Activated T-cell treated with anti-CD3 and anti-CD28 coated beads, Interleukin-2, amount 50 U/mL, for 4 hours (primary cell): ENCODE data around the gene CX3CR1. TPM values are rescaled to one million over a fixed set of nuclear protein-coding genes. Genes with fewer than 3 reads are reported as not detected.
"Not testable (repeated sequence)": the region's sequence is repeated elsewhere in the genome, so short reads cannot be mapped to it uniquely, and the experiment has no call there.

Source experiments
- ATAC-seq, 2 donors: fragments of 200-7000 bp; cut with Tn5 transposase; one replicate each; pipeline ENCODE4 v1.10.0; 2021
- DNase-seq: peaks from one replicate; pipeline ENCODE4 v3.0.0-alpha.2; 2020
- H3K27me3 Mint-ChIP-seq: one replicate; pipeline ENCODE4 v1.8.0; 2021; ENCODE audit warnings: low read depth, mixed read lengths
- H3K36me3 Mint-ChIP-seq: one replicate; pipeline ENCODE4 v1.8.0; 2022; ENCODE audit warnings: mixed read lengths; ENCODE audit not compliant: insufficient read depth
- H3K4me1 Mint-ChIP-seq: one replicate; pipeline ENCODE4 v1.8.0; 2021; ENCODE audit warnings: low read depth, mixed read lengths
- H3K4me3 Mint-ChIP-seq: one replicate; pipeline ENCODE4 v1.8.0; 2021; ENCODE audit warnings: mild to moderate bottlenecking, moderate library complexity, mixed read lengths
- H3K9me3 Mint-ChIP-seq: one replicate; pipeline ENCODE4 v1.8.0; 2021; ENCODE audit warnings: mixed read lengths
- total RNA-seq, 3 donors: library from RNA; stranded (reverse); gene quantifications; one replicate each; pipeline ENCODE4 v1.2.1, GENCODE V29; 2021

CX3CR1 gene
- total RNA-seq, 3 donors from 2014 or later = 0.32 to 0.73 (median 0.40) TPM

DNA sequence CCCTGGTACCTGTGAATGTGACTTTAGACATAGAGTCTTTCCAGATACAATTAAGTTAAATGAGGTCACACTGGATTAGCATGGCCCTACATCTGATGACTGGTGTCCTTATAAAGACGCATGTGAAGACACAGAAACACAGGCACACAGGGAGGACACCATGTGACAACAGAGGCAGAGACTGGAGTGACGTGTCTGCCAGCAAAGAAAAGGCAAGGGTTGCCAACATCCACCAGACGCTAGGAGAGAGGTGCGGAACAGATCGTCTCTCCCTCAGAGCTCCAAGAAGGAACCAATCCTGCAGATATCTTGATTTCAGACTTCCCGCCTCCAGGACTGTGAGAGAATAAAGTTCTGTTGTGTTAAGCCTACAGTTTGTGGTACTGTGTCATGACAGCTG, 42.8 kb downstream of the CX3CR1 start:
- peaks cover 24% of the 10 kb centered on the region for H3K4me1 Mint-ChIP-seq
- H3K9me3 Mint-ChIP-seq = no peaks in the 10 kb centered on the region
- H3K4me3 Mint-ChIP-seq = no peak overlapping the region
- no peaks in the 10 kb centered on the region for H3K36me3 Mint-ChIP-seq
- H3K27me3 Mint-ChIP-seq = peaks cover 15% of the 10 kb centered on the region
- DNase-seq (no peak), ATAC-seq (no peak)

DNA sequence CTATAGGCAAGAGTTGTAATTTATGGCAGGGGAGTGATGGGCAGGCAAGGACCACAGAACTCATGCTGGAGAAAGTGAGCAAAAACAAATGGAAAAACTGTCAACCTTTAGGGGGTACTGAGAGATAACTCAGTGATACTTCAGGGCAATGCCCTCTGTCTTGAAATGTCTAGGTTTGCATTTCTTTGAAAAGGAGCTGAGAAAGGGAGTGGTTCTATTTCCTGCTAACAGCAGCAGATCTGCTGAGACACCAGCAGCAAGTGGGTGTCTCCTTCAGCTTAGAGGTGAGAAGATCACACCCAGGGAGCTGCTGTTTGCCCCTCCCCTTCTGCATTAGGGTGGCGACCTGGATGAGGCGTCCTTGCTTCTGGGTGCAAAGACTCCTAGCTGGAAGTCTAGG, 45.2 kb downstream of the CX3CR1 start:
- peaks cover 26% of the 10 kb centered on the region for H3K4me1 Mint-ChIP-seq
- DNase-seq = no peak
- peaks cover 9% of the 10 kb centered on the region for H3K27me3 Mint-ChIP-seq
- peak overlapping the region; percentile 27 for H3K4me3 Mint-ChIP-seq
- no peaks in the 10 kb centered on the region for H3K9me3 Mint-ChIP-seq
- no peaks in the 10 kb centered on the region for H3K36me3 Mint-ChIP-seq
- peak; percentile 37 to 46 for ATAC-seq

DNA sequence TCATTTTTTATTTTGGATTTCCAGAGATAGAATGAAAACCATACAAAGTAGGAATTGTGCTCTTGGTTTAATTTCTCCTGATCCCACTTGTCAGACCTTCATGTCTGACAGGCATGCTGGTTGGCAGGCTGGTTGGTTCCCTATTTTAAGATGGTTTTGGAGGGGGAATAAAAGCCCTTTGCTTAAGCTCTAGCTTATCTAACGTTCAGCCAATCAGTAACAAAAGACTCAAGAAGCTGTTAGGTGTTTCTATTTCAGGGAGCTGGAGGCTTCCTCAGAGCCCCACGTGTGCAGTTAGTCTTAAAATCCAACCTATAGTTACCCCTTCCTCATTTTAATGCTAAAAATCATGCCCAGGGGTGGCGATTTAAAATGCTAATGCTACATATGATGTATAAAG, 47.0 kb downstream of the CX3CR1 start:
- ATAC-seq (no peak), DNase-seq (no peak)
- Mint-ChIP-seq H3K36me3 (no peaks in the 10 kb centered on the region), H3K4me3 (no peak overlapping the region), H3K27me3 (peaks cover 6% of the 10 kb centered on the region), H3K9me3 (no peaks in the 10 kb centered on the region), H3K4me1 (peaks cover 26% of the 10 kb centered on the region)

DNA sequence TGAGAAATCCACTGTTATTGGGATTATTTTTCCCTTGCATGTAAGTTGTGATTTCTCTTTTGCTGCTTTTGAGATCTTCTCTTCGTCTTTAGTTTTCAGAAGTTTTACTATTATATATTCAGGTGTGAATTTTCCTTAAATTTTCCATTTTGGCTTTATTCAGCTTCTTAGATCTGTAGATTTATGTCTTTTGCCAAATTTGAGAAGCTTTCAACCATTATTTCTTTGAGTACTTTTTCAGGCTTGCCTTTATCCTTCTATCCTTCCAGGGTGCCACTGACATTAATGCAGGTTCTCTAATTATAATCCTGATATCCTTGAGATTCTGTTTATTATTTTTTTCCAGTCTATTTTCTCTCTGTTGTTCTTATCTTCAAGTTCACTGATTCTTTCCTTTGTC, 49.4 kb downstream of the CX3CR1 start:
- peaks cover 26% of the 10 kb centered on the region for H3K4me1 Mint-ChIP-seq
- peaks cover 6% of the 10 kb centered on the region for H3K27me3 Mint-ChIP-seq
- H3K36me3 Mint-ChIP-seq = no peaks in the 10 kb centered on the region
- H3K9me3 Mint-ChIP-seq = no peaks in the 10 kb centered on the region
- no peak for DNase-seq
- ATAC-seq = no peak
- no peak overlapping the region for H3K4me3 Mint-ChIP-seq

DNA sequence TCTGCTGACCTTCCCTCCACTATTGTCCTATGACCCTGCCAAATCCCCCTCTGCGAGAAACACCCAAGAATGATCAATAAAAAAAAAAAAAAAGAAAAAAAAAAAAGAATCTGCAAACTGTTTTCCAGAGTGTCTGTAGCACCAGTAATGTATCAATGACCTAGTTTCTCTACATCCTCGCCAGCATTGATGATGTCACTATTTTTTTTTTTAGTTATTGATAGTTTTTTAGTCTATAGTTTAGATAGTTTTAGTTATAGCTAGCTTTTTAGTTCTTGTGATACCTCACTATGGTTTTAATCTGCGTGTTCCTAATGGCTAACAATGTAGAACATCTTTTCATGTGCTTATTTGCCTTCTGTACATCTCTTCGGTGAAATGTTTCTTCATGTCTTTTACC, 51.3 kb downstream of the CX3CR1 start:
- no peaks in the 10 kb centered on the region for H3K9me3 Mint-ChIP-seq
- H3K36me3 Mint-ChIP-seq = no peaks in the 10 kb centered on the region
- ATAC-seq (no peak), DNase-seq (no peak)
- peaks cover 4% of the 10 kb centered on the region for H3K27me3 Mint-ChIP-seq
- no peak overlapping the region for H3K4me3 Mint-ChIP-seq
- peaks cover 14% of the 10 kb centered on the region for H3K4me1 Mint-ChIP-seq

DNA sequence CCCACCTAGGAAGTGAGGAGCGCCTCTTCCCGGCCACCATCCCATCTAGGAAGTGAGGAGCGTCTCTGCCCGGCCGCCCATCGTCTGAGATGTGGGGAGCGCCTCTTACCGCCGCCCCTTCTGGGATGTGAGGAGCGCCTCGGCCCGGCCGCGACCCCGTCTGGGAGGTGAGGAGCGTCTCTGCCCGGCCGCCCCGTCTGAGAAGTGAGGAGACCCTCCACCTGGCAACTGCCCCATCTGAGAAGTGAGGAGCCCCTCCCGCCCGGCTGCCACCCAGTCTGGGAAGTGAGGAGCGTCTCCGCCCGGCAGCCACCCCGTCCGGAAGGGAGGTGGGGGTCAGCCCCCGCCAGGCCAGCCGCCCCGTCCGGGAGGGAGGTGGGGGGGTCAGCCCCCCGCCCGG, 52.2 kb downstream of the CX3CR1 start:
- H3K9me3 Mint-ChIP-seq, ATAC-seq, H3K4me3 Mint-ChIP-seq, H3K4me1 Mint-ChIP-seq, H3K27me3 Mint-ChIP-seq, H3K36me3 Mint-ChIP-seq, DNase-seq: not testable (repeated sequence)

DNA sequence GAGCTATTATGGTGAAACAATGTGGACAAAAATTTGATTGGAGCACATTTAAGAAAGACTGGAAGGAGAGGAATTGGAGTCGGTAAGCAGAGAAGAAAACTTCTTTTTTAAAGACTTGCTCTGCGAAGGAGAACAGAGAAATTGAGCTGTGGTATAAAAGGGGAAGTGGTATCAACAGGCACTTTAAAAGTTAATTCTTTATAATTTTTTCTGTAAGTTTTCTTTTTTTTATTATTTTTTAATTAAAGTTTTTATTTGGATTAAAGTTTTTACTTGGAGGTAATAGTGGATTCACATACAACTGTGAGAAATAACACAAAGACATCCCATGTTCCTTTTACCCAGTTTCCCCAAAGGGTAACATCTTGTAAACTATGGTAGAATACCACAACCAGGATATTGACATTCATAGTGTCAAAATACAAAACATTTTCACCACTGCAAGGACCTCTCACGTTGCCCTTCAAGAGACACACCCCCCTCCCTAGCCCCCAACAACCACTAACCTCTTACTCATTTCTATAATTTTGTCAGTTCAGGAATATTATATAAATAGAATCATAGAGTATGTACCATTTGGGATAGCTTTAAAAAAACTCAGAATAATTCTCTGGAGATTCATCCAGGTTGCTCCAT, 53.6 kb downstream of the CX3CR1 start:
- ATAC-seq (no peak), DNase-seq (no peak)
- Mint-ChIP-seq H3K36me3 (no peaks in the 10 kb centered on the region), H3K4me3 (no peak overlapping the region), H3K9me3 (no peaks in the 10 kb centered on the region), H3K4me1 (peaks cover 5% of the 10 kb centered on the region), H3K27me3 (peaks cover 4% of the 10 kb centered on the region)

DNA sequence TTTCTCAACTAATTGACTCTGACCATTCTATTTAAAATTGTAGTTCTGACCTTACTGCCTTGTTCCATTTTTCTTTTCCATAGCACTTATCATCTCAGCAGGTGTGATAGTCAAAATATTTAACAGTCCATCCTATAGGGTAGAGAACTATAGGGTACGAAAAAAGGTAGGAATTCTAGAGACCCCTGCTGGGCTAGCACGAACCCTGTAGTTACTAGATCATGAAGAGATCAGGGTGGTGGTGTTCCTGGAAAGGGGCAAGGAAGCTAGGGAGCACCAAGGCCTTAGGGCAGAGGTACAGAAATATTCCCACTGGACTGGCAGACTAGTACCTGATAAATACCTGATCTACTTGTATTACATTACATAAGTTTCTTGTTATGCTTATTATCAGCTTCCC, 55.5 kb downstream of the CX3CR1 start:
- H3K9me3 Mint-ChIP-seq = no peaks in the 10 kb centered on the region

DNA sequence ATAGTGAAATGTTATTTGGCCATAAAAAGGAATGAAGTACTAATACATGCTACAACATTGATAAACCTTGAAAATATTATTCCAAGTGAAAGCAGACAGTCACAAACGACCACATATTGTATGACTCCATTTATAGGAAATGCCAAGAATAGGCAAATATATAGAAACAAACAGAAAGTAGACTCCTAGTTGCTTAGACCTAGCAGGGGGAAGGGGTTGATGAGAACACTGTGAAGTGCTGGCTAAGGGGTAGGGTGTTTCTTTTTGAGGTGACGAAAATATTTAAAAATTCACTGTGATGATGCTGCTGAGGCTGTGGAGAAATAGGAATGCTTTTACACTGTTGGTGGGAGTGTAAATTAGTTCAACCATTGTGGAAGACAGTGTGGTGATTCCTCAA, 56.9 kb downstream of the CX3CR1 start:
- H3K4me1 Mint-ChIP-seq = peaks cover 10% of the 10 kb centered on the region

More for the DNA sequence above, 55.5 kb downstream of the CX3CR1 start:
- H3K4me3 Mint-ChIP-seq = no peak overlapping the region
- H3K4me1 Mint-ChIP-seq = peaks cover 10% of the 10 kb centered on the region
- H3K27me3 Mint-ChIP-seq = peaks cover 7% of the 10 kb centered on the region
- no peaks in the 10 kb centered on the region for H3K36me3 Mint-ChIP-seq
- no peak for ATAC-seq
- DNase-seq = no peak

DNA sequence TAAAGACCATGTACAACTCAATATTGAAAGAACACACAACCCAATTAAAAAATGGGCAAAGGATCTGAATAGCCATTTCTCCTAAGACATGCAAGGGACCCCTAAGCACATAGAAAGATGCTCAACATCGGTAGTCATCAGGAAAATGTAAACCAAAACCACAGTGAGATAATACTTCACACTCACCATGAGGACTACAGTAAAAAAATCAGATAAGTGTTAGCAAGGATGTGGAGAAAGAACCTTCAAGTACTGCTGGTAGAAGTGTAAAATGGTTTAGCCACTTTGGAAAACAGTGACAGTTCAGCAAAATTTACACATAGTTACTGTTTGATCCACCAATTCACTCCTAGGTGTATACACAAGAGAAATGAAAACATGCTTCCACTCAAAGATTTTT, 57.4 kb downstream of the CX3CR1 start:
- H3K9me3 Mint-ChIP-seq = no peaks in the 10 kb centered on the region
- no peak for ATAC-seq
- H3K4me1 Mint-ChIP-seq = peaks cover 10% of the 10 kb centered on the region
- peaks cover 7% of the 10 kb centered on the region for H3K27me3 Mint-ChIP-seq
- H3K4me3 Mint-ChIP-seq = no peak overlapping the region
- no peaks in the 10 kb centered on the region for H3K36me3 Mint-ChIP-seq
- DNase-seq = no peak

More for the DNA sequence above, 56.9 kb downstream of the CX3CR1 start:
- no peaks in the 10 kb centered on the region for H3K9me3 Mint-ChIP-seq
- H3K36me3 Mint-ChIP-seq = no peaks in the 10 kb centered on the region
- DNase-seq (no peak), ATAC-seq (no peak)
- H3K27me3 Mint-ChIP-seq = peaks cover 7% of the 10 kb centered on the region
- no peak overlapping the region for H3K4me3 Mint-ChIP-seq

DNA sequence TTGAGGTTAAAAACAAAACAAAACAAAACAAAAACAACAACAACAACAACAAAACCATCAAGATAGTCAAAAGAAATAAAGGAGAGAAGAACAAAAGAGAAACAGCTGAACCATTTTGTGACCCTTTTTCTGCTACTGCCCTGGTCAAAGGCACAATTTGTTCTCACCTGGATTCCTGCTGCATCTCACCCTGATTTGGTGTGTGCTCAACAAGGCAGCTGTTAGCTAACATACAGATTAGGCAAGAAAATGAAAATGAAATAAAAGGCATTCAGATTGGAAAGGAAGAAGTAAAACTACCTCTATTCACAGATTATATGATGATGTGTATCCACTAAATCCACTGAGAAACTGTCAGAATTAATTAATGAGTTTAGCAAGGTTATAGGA, 58.7 kb downstream of the CX3CR1 start:
- DNase-seq (no peak), ATAC-seq (no peak)
- Mint-ChIP-seq H3K9me3 (no peaks in the 10 kb centered on the region), H3K4me3 (no peak overlapping the region), H3K27me3 (peaks cover 10% of the 10 kb centered on the region), H3K36me3 (no peaks in the 10 kb centered on the region), H3K4me1 (peaks cover 16% of the 10 kb centered on the region)

DNA sequence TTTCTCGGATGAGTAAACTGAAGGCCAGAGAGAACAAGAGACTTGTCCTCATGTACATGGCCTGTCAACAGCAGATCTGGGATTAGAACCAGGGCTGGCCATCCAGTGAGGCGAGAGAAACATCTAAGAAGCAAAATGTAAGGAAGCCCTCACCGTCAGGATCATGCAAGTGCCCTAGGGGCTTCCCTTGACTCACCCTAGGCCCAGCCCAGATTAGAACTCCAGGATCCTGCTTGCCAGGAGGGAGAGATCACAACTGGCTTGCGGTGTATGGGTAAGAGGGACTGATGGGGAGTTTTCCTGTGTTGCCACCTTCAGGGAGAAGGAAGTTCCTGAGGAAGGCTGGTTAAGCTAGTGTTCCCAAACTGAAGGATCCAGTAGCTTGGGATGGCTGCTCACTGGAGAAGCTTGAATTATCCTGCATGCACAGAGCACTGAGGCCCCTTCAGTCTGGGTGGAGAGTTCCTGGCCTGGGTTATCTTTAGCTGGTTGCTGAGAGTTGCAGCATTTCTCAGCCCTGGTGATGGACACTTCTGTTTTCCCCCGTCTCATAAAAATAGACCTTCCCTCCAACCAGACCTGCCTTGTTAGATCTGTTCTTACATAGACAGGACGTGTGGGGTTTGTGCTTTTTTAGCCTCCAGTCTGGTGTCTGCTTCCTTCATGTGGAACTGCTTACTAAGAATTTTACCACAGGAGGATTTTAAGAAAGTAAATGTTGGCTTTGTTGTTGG, 59.3 kb downstream of the CX3CR1 start:
- Mint-ChIP-seq H3K9me3 (no peaks in the 10 kb centered on the region), H3K36me3 (no peaks in the 10 kb centered on the region), H3K4me3 (no peak overlapping the region), H3K4me1 (peaks cover 14% of the 10 kb centered on the region), H3K27me3 (peaks cover 10% of the 10 kb centered on the region)
- ATAC-seq (no peak), DNase-seq (no peak)

DNA sequence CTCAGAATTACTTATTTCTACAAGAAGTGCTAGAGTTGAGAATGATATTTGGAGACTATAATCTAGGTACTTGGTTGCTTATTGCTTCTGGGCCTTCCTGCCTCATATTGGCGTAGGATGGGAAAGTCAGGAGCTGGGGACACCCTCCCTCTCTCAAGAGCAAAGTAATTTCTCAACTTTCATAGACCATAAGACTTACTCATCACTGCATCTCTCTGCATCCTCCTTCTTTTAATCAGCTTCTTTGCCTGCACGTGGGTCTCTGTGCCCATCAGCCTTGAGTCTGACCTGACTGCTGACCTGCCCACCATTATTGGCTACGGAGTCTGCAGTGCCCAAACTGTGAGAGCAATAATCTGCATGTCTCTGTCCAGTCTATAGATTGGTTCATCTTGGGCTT, 60.1 kb downstream of the CX3CR1 start:
- peaks cover 12% of the 10 kb centered on the region for H3K4me1 Mint-ChIP-seq
- H3K9me3 Mint-ChIP-seq = no peaks in the 10 kb centered on the region
- no peaks in the 10 kb centered on the region for H3K36me3 Mint-ChIP-seq
- ATAC-seq (no peak), DNase-seq (no peak)
- H3K27me3 Mint-ChIP-seq = peaks cover 10% of the 10 kb centered on the region
- H3K4me3 Mint-ChIP-seq = no peak overlapping the region

DNA sequence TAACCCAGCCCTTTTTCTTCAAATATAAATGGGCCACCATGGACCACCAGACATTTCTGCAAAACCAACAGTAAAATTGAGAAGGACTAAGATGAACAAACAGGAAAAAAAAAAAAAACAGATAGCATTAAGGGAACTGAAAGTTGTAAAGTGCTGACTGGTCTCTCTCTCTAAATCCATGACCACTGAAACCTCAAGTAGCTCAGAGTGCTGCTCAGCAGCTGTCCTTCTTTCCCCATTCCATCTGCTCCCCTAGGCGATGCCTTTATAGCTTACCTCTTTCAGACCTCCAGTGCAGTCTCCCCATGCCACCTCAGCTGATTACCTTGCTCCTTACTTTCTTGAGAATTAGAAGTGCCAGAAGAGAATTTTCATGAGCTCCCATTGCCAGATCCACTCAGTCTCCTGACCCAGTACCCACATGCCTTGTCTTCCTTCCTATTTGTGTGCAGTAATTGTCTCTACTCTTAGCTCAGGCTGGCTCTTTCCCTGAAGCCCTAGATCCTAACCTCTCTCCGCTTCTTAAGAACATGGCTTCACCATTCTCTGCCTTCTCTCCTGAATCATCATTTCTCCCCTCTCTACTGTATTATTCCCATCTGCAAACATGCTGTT, 63.6 kb downstream of the CX3CR1 start:
- ATAC-seq (no peak), DNase-seq (no peak)
- Mint-ChIP-seq H3K36me3 (no peaks in the 10 kb centered on the region), H3K4me3 (no peak overlapping the region), H3K27me3 (peaks cover 6% of the 10 kb centered on the region), H3K9me3 (no peaks in the 10 kb centered on the region), H3K4me1 (peaks cover 11% of the 10 kb centered on the region)

DNA sequence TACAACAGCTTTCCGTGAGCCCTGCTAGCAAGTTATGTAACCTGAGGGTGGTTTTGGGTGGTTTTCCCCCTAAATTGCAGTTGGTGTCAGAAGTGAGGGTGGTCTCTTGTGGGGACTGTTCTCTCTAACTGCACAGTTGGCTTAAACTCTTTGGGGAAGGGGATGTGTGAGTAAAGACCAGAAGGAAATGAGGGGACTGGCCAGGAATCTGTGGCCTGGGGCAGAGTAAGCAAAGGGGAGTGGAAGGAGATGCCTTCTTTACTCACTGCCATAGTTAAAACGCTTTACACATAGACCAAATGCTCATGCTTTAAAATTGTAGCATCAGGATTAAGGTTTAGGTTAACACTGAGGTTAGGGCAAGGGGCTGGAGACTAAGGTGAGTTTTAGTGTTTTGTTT, 66.2 kb downstream of the CX3CR1 start:
- DNase-seq (no peak), ATAC-seq (no peak)
- H3K4me1 Mint-ChIP-seq = peaks cover 14% of the 10 kb centered on the region
- no peak overlapping the region for H3K4me3 Mint-ChIP-seq
- H3K9me3 Mint-ChIP-seq = no peaks in the 10 kb centered on the region
- no peaks in the 10 kb centered on the region for H3K36me3 Mint-ChIP-seq
- peaks cover 3% of the 10 kb centered on the region for H3K27me3 Mint-ChIP-seq
